Effector memory CD8-positive, alpha-beta T cell (primary cell): Measurements from ENCODE around the gene TMEM145.
A peak's percentile ranks its signal among the peaks of the same experiment; 100 is the strongest.

Experiments used
- ATAC-seq: fragments of 150-1000 bp; cut with Tn5 transposase; replicated peaks from 2 replicates; pipeline ENCODE4 v1.10.0; 2021; ENCODE audit warnings: mild to moderate bottlenecking, moderate library complexity
- DNase-seq, 3 experiments: peaks; one replicate each; pipeline ENCODE4 v3.0.0; 2021
- H3K27ac Mint-ChIP-seq, 2 donors: one replicate each; pipeline ENCODE4 v1.8.0; 2022; ENCODE audit warnings: mild to moderate bottlenecking in 2 of 2, mixed read lengths in 2 of 2, moderate library complexity in 2 of 2
- H3K27me3 Mint-ChIP-seq, 2 donors: one replicate each; pipeline ENCODE4 v1.8.0; 2022; ENCODE audit warnings: mixed read lengths in 2 of 2
- H3K36me3 Mint-ChIP-seq: one replicate; pipeline ENCODE4 v1.8.0; 2022; ENCODE audit warnings: mild to moderate bottlenecking, moderate library complexity, mixed read lengths; ENCODE audit not compliant: insufficient read depth
- H3K4me1 Mint-ChIP-seq, 2 donors: one replicate each; pipeline ENCODE4 v1.8.0; 2022; ENCODE audit warnings: low read depth in 2 of 2, mixed read lengths in 2 of 2
- H3K4me3 Mint-ChIP-seq, 2 donors: one replicate each; pipeline ENCODE4 v1.8.0; 2022; ENCODE audit warnings: mild to moderate bottlenecking in 2 of 2, mixed read lengths in 2 of 2, moderate library complexity in 2 of 2
- H3K9me3 Mint-ChIP-seq, 2 donors: one replicate each; pipeline ENCODE4 v1.8.0; 2022; ENCODE audit warnings: mixed read lengths in 2 of 2

The TMEM145 gene

GRCh38 chr19:42281146-42281826 lies 31.8 kb upstream of the TMEM145 start:
- peak overlapping the region; percentile 65 to 85 for H3K4me3 Mint-ChIP-seq
- ATAC-seq: no peak
- no peak overlapping the region for H3K27ac Mint-ChIP-seq
- H3K9me3 Mint-ChIP-seq: no peaks in the 10 kb centered on the region
- peaks cover 44 to 46% of the 10 kb centered on the region in 2 donors for H3K4me1 Mint-ChIP-seq
- peaks cover 38% of the 10 kb centered on the region for H3K36me3 Mint-ChIP-seq
- peak in 1 of 3 experiments; percentile 33 for DNase-seq
- H3K27me3 Mint-ChIP-seq: no peaks in the 10 kb centered on the region

DNA sequence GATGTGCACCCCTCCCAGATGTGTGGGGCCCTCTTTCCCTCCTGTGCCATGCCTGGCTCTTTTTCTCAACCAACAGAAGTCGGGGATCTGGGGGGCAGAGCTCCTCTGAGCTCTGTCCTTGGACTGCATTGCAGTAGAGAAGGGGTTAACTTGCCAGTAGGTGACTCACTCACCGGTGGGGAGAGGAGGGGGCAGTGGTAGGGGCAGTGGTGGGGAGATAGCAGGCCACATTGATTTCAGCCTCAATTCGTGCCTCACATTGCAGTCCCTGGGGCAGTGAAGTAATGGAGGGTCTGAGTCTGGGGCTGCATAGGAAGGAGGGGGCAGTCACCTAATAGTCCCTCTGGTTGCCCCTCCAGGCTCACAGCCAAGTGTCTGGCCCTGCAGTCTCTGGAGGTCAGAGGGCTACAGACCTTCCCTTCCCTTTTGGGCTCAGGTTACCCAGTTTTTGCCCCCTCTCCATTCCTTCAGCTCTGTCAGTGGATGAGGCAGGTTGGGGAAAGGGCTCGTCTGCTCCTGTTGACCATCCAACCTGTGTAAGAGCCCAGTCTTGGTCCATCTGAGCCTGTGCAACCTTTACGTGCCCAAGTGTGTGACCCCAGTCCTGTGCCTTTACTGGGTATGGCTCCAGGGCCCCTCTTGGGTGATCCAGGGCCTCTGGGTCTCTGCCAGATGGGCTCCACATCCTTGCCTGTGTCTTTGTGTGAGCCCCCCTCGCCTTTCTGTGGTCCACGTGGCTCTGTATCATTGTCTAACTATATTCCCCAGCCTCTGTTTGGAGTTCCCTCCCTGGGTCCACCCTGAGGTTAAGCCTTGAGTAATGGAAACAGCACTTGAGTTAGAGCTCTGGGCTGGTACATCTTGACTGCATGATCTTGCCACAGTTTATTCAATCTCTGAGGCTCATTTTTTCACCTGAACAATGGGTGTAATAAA lies 31.0 kb upstream of the TMEM145 start:
- no peaks in the 10 kb centered on the region for H3K27me3 Mint-ChIP-seq
- H3K4me3 Mint-ChIP-seq: peak overlapping the region; percentile 65 to 85
- ATAC-seq (no peak), DNase-seq (no peak)
- peaks cover 43 to 45% of the 10 kb centered on the region in 2 donors for H3K4me1 Mint-ChIP-seq
- H3K9me3 Mint-ChIP-seq: no peaks in the 10 kb centered on the region
- peaks cover 39% of the 10 kb centered on the region for H3K36me3 Mint-ChIP-seq
- no peak overlapping the region for H3K27ac Mint-ChIP-seq

- no peak overlapping the region for H3K4me3 Mint-ChIP-seq
- DNase-seq (no peak), ATAC-seq (peak; percentile 1)
- no peaks in the 10 kb centered on the region for H3K9me3 Mint-ChIP-seq
- peaks cover 36% of the 10 kb centered on the region for H3K36me3 Mint-ChIP-seq
- no peaks in the 10 kb centered on the region for H3K27me3 Mint-ChIP-seq
- H3K27ac Mint-ChIP-seq: no peak overlapping the region
- peaks cover 41 to 45% of the 10 kb centered on the region in 2 donors for H3K4me1 Mint-ChIP-seq
Measured at GRCh38 chr19:42282819-42283187, 30.3 kb upstream of the TMEM145 start.

- Mint-ChIP-seq H3K27me3 (no peaks in the 10 kb centered on the region), H3K36me3 (peaks cover 36% of the 10 kb centered on the region), H3K9me3 (no peaks in the 10 kb centered on the region), H3K27ac (no peak overlapping the region), H3K4me3 (no peak overlapping the region), H3K4me1 (peaks cover 37 to 41% of the 10 kb centered on the region in 2 donors)
- DNase-seq (peak; percentile 89 to 91 (median 89)), ATAC-seq (peak; percentile 64)
Measured at GRCh38 chr19:42283188-42284065, 29.7 kb upstream of the TMEM145 start.

- ATAC-seq (peak; percentile 28), DNase-seq (peak; percentile 72 to 79 (median 76))
- Mint-ChIP-seq H3K27ac (no peak overlapping the region), H3K4me1 (peaks cover 32 to 34% of the 10 kb centered on the region in 2 donors), H3K27me3 (no peaks in the 10 kb centered on the region), H3K36me3 (peaks cover 38% of the 10 kb centered on the region), H3K9me3 (no peaks in the 10 kb centered on the region), H3K4me3 (no peak overlapping the region)
Measured at GRCh38 chr19:42284066-42284501, 29.0 kb upstream of the TMEM145 start.

DNA sequence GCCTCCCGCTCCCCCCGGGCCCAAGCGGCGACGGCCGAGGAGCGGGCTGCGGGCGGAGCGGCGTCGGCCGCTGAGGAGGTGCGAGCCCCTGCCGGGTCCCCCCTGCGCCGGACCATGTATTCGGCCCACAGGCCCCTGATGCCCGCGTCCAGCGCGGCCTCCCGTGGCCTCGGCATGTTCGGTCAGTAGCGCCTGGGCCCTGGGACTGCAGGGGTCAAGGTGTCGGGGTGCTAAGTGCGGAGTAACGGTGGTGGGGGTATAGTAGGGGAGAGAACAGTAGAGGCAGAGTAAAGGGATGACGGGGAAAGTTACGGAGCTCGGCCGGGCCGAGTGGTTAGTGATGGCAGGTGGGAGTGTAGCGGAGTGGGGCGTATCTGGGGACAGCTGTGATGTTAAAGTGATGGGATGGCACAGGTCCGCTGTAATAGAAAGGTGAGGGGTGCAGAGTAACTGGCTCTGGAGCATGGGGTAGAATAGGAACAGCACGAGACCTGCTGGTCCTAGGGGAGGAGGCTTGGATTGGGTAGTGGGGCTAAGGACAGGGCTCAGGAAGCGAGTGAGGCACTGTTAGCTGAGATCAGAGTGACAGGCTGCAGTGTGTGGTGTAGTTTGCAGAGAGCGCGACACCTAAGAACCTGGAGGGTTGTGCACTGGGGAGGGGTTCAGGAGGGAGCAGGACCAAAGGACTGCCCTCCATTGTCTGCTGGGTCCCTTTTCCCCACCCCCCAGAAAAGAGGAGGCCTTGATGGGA lies 28.3 kb upstream of the TMEM145 start:
- Mint-ChIP-seq H3K4me3 (peak overlapping the region; percentile 84 to 88), H3K4me1 (peaks cover 25 to 28% of the 10 kb centered on the region in 2 donors), H3K9me3 (no peaks in the 10 kb centered on the region), H3K36me3 (peaks cover 34% of the 10 kb centered on the region), H3K27ac (peak overlapping the region; percentile 60 to 83), H3K27me3 (no peaks in the 10 kb centered on the region)
- no peak for ATAC-seq
- peak in 1 of 3 experiments; percentile 32 for DNase-seq

DNA sequence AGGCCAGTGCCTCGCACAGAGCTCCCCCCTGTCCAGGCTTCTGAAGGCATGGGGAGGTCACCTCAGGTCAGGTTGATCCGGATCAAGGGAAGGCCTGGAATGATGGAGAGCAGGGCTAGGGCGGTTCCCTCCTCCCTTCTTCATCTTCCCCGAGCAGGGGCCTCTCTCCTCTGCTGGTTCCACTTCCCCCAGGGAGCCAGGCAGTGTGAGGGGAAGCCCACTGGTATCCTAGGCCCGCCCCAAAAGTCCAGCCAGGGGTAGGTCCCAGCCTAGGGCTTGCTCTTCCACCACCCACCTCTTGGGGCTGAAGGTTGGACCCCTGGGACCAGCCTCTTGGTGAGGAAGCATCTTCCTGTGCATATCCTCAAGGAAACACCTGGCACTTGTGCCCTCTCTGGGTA lies 27.6 kb upstream of the TMEM145 start:
- H3K27ac Mint-ChIP-seq: peak overlapping the region; percentile 16 to 83

DNA sequence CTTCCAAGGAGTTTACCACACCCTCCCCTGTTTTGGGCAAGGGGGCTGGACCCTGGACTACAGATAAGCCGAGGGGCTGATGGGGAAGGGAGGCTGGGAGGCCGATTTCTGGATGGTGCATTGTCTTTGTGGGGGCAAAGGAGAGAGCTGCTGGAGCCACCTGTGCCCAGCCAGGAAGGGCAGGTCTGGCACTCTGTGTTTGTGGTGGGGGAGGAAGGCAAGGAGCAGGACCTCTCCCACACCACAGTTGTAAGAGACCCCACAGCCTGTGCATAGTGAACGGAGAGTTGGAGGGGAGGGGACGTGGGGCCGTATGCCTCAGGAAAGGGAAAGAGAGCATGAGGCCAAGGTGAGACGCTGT lies 27.1 kb upstream of the TMEM145 start:
- peaks cover 26% of the 10 kb centered on the region for H3K36me3 Mint-ChIP-seq
- ATAC-seq (no peak), DNase-seq (no peak)
- peaks cover 25 to 28% of the 10 kb centered on the region in 2 donors for H3K4me1 Mint-ChIP-seq
- peak overlapping the region; percentile 84 to 88 for H3K4me3 Mint-ChIP-seq
- peak overlapping the region; percentile 16 to 83 for H3K27ac Mint-ChIP-seq
- no peaks in the 10 kb centered on the region for H3K27me3 Mint-ChIP-seq
- H3K9me3 Mint-ChIP-seq: no peaks in the 10 kb centered on the region

More for the DNA sequence above, 27.6 kb upstream of the TMEM145 start:
- Mint-ChIP-seq H3K27me3 (no peaks in the 10 kb centered on the region), H3K9me3 (no peaks in the 10 kb centered on the region), H3K36me3 (peaks cover 28% of the 10 kb centered on the region), H3K4me3 (peak overlapping the region; percentile 84 to 88), H3K4me1 (peaks cover 25 to 28% of the 10 kb centered on the region in 2 donors)
- no peak for ATAC-seq
- DNase-seq: no peak

- DNase-seq (no peak), ATAC-seq (no peak)
- Mint-ChIP-seq H3K4me1 (peaks cover 23 to 25% of the 10 kb centered on the region in 2 donors), H3K36me3 (peaks cover 28% of the 10 kb centered on the region), H3K4me3 (no peak overlapping the region), H3K27me3 (no peaks in the 10 kb centered on the region), H3K9me3 (no peaks in the 10 kb centered on the region), H3K27ac (peak overlapping the region in 1 of 2 donors; percentile 16)
Measured at GRCh38 chr19:42286349-42287016, 26.6 kb upstream of the TMEM145 start.

GRCh38 chr19:42287017-42287826 lies 25.9 kb upstream of the TMEM145 start:
- H3K4me3 Mint-ChIP-seq: no peak overlapping the region
- H3K27me3 Mint-ChIP-seq: no peaks in the 10 kb centered on the region
- H3K27ac Mint-ChIP-seq: no peak overlapping the region
- peaks cover 34% of the 10 kb centered on the region for H3K36me3 Mint-ChIP-seq
- ATAC-seq (no peak), DNase-seq (no peak)
- no peaks in the 10 kb centered on the region for H3K9me3 Mint-ChIP-seq
- H3K4me1 Mint-ChIP-seq: peaks cover 18 to 19% of the 10 kb centered on the region in 2 donors

GRCh38 chr19:42287827-42288107 lies 25.3 kb upstream of the TMEM145 start:
- H3K9me3 Mint-ChIP-seq: no peaks in the 10 kb centered on the region
- DNase-seq (no peak), ATAC-seq (no peak)
- no peak overlapping the region for H3K27ac Mint-ChIP-seq
- no peaks in the 10 kb centered on the region for H3K27me3 Mint-ChIP-seq
- peaks cover 34% of the 10 kb centered on the region for H3K36me3 Mint-ChIP-seq
- H3K4me1 Mint-ChIP-seq: peaks cover 15% of the 10 kb centered on the region in 2 donors
- H3K4me3 Mint-ChIP-seq: no peak overlapping the region

GRCh38 chr19:42288387-42288786 lies 24.7 kb upstream of the TMEM145 start:
- DNase-seq (no peak), ATAC-seq (no peak)
- Mint-ChIP-seq H3K4me1 (peaks cover 15% of the 10 kb centered on the region in 2 donors), H3K9me3 (no peaks in the 10 kb centered on the region), H3K27me3 (no peaks in the 10 kb centered on the region), H3K4me3 (no peak overlapping the region), H3K27ac (peak overlapping the region in 1 of 2 donors; percentile 20), H3K36me3 (peaks cover 34% of the 10 kb centered on the region)
